LNCAP (cell line): ENCODE measurements around the gene CACNA1A.

Experiments used
- CTCF ChIP-seq: fragments of 450-650 bp; IDR thresholded peaks from 2 replicates; pipeline ENCODE4 v1.5.1; 2017; ENCODE audit warnings: mild to moderate bottlenecking

Gene CACNA1A

GRCh38 chr19:13286195-13286985 lies 219.9 kb downstream of the CACNA1A start:
- TF ChIP-seq CTCF = no peak

GRCh38 chr19:13284929-13285928 lies 221.1 kb downstream of the CACNA1A start:
- TF ChIP-seq CTCF = no peak

- no peak for TF ChIP-seq CTCF
These were observed 222.4 kb downstream of the CACNA1A start for GRCh38 chr19:13283871-13284270.

GRCh38 chr19:13282486-13283065 lies 223.7 kb downstream of the CACNA1A start:
- no peak for TF ChIP-seq CTCF

- TF ChIP-seq CTCF = no peak
These were observed 224.6 kb downstream of the CACNA1A start for GRCh38 chr19:13281567-13282291.

GRCh38 chr19:13277104-13277809 lies 229.0 kb downstream of the CACNA1A start:
- TF ChIP-seq CTCF = peak; percentile 61
